HUDEP-2 (cell line): ENCODE results near the gene CDCA7.
"Not testable (repeated sequence)": the region's sequence is repeated elsewhere in the genome, so short reads cannot be mapped to it uniquely, and the experiment has no call there.

Experiments
- DNase-seq, 76 experiments: peaks; one replicate each; lab custom pipeline; 2025; ENCODE audit not compliant: unreplicated experiment in 76 of 76; lab: John Stamatoyannopoulos, UW

The CDCA7 gene

DNA sequence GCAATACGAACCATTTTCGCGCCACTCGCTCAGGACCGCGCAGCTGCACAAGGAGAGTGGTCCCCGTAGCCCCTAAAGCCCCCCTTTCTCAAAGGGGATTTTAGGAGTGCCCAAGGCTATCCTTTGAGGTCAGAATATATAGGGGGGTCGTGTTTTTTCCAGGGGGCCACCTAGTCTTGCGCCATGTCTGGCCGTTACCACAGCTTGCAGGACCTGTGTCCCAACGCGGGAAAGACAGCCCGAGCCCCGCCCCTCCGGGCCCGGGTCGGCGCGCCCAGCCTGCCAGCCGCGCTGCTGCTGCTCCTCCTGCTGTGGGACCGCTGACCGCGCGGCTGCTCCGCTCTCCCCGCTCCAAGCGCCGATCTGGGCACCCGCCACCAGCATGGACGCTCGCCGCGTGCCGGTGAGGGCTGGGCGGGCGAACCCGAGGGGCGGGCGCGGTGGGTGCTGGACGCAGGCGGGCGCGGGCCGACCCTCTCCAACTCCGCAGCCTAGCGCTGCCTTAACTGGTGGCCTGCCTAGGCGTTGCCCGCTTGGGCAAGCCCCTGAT, at the start of gene CDCA7:
Gene CDCA7 (plus strand): TSS at position 291 of the 550 bp plus-strand sequence. CDS start 92 bp downstream, at position 383.
- DNase-seq = peak in 69 of 76 experiments; percentile 6 to 91 (median 57)

DNA sequence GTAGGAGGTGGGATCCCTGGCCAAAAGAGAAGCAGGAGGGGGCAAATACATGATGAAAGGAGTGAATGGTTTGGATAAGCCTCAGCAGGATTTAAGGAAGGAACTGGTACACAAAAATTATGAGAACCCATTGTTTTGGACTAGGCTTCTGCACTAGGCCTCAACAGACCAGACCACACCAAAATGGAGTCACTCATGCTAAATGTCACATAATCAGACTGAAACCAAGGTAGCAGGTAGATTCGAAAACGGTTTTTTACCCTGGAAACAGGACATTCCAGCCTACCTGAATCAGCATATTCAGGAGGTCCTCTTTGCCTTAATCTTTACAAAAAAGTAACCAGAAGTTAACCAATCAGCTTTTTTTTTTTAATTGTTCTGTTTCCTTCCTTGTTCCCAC, 49.4 kb upstream of the CDCA7 start:
- DNase-seq = no peak

DNA sequence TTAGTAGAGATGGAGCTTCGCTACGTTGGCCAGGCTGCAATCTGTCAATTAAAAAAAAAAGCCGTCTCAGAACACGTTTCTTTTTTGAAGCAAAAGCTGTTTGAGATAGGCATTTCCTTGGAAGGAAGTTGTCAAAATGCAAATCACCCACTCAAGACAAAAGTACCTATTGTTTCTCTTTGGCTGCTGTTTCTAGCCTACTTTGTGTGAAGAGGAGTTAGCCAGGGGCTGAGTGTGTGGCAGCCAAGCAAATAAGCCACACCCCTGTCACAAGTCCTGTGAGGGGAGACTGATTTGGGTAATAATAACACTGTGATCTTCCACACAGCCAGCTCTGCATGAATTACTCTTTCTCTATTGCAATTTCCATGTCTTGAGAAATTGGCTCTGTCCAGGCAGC, 47.4 kb upstream of the CDCA7 start:
- DNase-seq = no peak

DNA sequence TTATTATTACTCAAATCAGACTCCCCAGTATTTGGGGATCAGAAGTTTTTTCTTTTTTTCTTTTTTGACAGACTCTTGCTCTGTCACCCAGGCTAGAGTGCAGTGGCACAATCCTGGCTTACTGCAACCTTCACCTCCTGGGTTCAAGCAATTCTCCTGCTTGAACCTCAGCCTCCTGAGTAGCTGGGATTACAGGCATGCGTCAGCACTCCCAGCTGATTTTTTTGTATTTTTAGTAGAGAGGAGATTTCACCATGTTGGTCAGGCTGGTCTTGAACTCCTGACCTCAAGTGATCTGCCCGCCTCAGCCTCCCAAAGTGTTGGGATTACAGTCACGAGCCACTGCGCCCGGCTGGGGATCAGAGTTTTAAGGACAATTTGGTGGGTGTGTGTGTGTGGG, 45.3 kb upstream of the CDCA7 start:
- DNase-seq = not testable (repeated sequence)

DNA sequence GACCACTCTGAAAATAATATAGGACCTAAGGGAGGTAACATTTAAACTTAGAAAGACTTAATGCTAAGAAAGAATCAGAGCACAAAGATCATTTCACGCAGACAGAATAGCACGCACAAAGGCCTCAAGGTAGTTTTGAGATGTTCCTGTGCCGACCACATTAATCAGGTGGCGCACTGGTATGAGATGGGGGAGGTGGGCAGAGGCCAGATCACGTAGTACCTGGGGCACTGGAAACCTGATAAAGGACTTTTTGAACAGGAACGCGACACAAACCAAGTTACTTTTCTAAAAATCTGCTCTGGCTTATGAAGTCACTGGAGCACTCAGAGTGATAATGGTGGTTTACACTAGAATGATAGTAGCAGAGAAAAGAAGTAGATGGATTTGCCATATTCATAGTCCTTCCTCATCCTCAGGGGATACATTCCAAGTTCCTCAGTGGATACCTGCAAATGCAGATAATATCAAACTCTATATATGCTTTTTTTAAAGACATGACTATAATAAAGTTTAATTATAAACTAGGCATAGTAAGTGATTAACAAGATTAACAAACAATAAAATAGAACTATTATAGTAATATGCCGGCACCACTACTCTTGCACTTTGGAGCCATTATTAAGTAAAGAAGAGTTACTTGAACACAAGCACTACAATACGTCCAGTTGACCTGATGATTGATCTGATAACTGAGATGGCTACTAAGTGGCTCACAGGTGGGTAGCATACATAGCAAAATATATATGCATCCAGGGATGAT, 42.6 kb upstream of the CDCA7 start:
- DNase-seq = no peak

DNA sequence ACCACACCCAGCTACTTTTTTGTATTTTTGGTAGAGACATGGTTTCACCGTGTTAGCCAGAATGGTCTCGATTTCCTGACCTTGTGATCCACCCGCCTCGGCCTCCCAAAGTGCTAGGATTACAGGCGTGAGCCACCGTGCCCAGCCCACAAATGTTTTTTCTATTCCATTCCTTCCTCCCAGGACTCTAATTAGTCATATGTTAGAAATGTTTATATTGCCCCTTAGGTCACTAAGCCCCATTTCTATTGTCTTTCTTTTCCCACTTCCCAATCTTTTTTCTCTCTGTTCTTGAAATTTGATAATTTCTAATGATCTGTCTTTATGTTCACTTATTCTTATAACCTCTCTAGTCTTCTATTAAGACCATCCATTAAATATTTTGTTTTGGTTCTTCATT, 31.3 kb upstream of the CDCA7 start:
- DNase-seq = no peak

DNA sequence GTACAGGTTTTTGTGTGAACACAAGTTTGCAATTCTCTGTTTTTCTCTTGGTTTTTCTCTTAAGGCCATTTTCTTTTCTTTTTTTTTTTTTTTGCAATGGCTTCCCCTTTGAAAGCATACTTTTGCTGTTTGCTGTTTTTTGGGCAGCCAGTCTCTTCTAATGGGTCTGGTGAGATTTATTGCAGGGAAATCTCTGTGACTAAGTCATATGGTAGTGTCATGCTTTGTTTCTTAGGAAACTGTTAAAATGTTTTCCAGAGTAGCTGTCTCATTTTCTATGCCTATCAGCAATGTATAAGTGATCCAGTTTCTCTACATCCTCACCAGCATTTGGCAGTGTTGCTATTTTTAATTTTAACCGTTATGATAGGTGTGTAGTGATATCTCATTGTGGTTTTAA, 27.9 kb upstream of the CDCA7 start:
- no peak for DNase-seq

DNA sequence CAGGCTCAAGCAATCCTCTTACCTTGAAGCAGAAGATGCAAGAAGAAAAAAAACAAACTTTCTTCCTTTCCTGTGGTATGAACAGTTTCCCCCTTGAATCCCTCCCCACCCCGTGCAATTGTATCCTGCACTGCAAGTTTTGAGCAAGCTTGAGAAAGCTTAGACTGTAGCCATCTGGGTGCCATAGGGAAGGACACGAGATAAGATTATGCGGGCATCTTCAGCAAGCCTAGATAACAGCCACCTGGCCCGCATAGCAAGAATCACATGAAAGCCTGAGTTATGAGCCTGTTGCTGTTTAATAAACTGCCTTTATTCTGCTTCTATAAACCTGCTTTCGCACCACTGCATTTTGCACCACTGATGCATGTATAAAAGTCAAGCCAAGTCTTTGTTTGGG, 27.3 kb upstream of the CDCA7 start:
- no peak for DNase-seq

DNA sequence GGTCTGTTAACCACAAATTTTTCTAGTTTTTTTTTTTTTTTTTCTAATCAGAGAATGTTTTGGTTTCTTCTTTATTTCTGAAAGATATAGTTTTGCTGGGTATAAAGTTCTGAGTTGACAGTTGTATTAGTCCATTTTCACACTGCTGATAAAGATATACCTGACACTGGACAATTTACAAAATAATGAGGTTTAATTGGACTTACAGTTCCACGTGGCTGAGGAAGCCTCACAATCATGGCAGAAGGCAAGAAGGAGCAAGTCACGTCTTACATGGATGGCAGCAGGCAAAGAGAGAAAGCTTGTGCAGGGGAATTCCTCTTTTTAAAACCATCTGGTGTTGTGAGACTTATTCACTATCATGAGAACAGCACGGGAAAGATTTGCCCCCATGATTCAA, 21.7 kb upstream of the CDCA7 start:
- DNase-seq = not testable (repeated sequence)

DNA sequence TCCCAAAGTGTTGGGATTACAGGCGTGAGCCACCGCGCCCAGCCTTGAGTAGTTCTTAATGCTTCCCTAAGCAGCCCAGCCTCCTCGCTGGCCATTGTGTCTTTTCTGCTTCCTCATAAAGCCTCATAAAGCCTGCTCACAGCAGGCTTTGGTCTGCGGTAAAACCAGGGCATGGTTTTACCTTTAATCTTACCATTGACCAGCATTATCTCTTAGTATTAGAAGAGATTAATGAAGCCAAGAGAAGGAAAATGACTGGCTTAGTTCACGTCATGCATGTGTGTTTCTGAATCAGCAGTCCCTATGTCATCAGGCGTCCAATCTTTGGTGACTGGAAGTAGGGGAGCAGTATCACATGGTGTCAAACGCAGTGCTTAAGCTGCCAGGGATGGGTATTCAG, 14.9 kb upstream of the CDCA7 start:
- no peak for DNase-seq

DNA sequence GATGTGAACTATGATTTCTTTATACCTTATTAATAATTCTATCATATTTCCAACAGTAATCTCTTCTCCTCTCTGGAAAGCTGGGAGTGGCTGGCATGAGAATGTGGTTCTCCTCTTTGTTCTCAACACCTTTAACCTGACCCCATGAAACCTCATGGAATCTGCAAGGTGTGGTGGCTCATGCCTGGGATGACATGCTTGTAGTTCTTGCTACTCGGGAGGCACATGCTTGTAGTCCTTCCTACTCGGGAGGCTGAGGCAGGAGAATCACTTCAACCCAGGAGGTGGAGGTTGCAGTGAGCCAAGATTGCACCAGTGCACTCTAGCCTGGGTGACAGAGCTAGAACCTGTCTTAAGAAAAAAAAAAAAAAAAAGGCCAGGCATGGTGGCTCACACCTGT, 10.8 kb upstream of the CDCA7 start:
- DNase-seq = no peak

DNA sequence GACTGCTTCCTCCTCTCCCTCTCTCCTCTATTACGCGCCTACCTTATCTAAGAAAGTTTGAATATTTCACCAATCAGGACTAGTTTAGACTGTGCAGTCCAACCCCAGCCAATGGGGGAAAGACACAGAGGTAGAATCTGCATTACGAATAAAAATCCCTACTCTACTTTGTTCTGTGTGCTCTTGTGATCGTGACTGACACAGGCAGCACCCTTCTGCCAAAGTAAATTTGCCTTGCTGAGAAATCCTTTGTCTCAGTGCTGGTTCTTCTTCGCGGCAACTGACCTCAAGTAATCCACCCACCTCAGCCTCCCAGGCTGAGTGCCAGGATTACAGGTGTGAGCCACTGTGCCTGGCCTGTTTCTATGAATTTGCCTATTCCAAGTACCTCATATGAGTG, 8.6 kb upstream of the CDCA7 start:
- no peak for DNase-seq

DNA sequence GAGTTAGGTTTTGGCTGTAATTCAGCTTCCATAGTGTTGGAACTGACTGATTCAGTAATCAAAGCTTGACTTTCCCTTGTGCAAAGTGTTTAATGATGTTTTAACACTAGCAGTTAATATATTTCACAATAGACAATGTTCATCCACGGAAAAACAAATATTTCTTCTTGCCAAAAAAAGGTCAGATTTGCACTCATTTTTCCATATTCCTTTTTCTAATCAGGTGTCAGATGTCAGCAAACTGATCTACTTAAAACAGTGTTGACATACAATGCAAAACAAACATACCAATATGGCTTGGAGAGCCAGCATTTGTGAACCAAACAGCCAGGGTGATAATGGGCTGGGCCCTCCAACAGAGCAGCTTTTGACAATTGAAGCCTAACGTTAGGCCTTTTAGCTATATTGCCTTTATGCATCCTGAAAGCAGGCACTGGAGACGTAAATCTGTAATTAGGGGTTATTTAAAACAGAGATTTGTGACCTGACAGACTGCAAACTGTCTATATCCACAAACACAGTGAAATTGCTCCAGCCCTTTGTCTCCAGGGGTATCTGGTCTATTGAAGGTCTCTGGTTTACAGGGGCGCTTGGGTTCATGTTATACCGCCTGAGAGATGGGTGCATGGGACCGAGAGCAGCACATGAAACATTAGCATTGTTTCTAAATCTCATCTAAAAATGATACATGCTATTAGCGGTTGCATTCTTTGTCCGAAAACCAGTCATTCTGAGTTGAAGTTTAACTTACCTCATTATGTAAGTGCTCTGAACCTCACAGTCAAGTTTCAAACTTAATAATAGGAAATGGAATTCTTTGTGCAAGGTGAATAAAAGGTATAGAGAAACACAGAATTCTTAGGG, 7.1 kb upstream of the CDCA7 start:
- DNase-seq = no peak

DNA sequence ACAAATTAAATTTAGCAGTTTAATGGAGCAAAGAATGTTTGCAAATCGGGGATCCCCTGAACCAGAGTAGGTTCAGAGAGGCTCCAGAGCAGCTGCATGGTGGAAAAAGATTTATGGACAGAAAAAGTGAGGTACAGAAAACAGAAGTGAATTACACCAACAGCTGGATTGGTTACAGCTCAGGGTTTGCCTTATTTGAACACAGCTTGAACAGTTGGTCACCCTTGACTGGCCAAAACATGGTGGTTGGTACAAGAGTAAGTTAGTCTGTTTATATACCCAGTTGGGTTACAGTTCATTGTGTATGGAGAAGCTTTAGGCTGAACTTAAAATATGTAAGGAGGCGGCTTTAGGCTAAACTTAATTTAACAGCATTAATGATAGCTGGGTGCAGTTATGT, 5.4 kb upstream of the CDCA7 start:
- no peak for DNase-seq

DNA sequence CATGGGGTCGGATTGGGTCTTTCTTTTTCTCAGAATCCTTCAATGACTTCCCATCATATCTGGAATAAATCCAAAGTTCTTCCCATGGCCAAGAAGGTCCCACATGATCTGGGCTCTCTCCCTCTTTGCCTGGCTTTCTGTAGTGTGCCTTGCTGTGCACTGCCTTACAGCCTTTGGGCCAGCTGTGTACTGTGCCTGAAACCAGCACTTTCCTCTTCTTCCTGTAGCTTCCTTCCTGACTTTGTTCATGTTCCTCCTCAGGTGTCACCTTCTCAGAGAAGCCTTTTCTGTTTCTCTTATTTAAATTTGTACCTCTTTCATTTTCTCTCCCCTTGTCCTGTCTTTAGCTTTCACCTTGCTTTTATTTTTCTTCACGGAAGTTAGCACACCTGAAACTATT, 4.3 kb upstream of the CDCA7 start:
- no peak for DNase-seq

DNA sequence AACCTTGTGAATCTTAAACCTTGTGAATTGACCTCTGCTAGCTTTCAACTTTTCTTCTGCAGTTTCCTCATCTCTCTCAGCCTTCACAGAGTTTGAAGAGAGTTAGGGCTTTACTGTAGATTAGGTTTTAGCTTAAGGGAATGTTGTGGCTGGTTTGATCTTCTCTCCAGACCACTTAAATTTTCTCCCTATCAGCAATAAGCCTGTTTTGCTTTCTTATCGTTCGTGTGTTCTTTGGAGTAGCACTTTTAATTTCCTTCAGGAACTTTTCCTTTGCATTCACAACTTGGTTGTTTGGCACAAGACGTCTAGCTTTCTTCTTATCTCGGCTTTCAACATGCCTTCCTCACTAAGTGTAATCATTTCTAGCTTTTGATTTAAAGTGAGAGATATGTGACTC, 2.8 kb upstream of the CDCA7 start:
- DNase-seq = no peak

DNA sequence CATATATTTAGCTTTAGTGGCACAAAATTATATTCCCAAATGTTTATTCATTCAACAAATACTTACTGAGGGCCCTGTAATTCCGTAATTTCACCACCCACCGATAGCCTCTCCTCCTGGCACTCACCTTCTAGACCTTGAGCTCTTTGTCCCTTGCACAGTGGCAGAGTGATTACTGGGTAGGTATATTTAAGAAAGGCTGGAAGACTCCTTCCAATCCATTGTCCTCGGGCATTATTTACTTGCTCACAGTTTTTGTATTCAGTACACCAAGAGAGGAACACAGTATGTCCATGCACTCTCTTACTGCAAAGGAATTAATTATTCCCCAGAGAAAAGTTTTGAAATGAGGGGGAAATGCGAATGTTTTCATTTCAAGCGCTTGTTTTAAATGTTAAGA, 1.1 kb upstream of the CDCA7 start:
- no peak for DNase-seq

DNA sequence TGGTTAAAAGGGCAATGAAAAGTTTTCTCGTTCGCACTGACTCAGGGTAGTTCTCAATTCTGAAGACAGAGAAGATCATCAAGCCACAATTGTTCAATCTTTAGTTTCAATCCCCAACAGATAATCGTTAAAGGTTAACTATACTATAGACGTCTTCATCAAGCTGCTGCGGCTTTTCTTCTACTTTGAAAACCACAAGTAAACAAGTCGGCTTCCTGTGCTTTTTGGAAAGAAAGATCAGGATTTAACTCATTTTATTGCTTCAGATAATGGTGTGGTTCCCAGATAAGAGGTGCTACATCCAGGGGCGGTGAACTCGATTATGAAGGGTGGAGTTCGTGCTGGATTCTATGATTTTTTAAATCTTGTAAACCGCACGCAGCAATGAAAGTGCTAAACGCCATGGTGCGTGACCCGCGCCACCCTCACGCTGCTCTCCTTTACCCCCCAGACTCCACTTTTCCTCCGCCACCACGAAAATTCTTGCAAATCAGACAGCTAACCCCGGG, 545 bp upstream of the CDCA7 start:
- peak in 7 of 76 experiments; percentile 5 to 68 (median 37) for DNase-seq

DNA sequence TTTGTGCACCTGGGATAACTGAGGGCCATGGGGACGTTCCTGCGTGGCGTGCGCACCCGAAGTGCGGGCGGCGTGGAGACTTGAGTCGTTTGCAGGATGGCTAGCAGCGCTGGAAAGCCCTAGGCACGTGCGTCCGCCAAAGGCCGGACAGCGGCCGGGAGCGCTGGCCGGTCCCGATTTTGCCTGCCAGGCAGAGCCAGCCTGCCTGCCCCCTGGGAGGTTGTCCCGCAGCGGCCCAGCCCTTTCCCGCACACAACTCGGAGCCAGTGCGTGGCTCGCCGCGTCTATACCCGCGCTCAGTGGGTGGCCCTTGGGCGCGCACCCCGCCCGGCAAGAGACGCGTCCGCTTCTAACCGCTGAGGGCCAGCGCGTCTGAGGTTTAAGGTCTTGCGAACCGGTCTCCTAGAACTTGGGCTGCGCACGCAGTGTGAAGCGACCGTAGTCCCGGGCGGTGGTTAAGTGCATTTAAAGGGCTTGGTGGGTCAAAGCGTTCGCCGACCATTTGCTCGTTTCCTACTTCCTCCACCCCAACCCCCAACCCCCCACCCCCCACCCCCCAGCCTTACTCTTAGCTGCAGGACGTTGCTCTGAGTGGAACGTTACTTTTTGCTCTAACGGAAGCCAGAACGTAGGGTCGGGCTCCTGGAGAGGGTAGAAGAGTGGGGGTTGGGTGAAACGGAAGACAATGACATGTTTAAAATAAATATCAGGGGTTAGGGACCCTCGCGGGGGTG, 627 bp downstream of the CDCA7 start:
- peak in 48 of 76 experiments; percentile 9 to 61 (median 33) for DNase-seq

DNA sequence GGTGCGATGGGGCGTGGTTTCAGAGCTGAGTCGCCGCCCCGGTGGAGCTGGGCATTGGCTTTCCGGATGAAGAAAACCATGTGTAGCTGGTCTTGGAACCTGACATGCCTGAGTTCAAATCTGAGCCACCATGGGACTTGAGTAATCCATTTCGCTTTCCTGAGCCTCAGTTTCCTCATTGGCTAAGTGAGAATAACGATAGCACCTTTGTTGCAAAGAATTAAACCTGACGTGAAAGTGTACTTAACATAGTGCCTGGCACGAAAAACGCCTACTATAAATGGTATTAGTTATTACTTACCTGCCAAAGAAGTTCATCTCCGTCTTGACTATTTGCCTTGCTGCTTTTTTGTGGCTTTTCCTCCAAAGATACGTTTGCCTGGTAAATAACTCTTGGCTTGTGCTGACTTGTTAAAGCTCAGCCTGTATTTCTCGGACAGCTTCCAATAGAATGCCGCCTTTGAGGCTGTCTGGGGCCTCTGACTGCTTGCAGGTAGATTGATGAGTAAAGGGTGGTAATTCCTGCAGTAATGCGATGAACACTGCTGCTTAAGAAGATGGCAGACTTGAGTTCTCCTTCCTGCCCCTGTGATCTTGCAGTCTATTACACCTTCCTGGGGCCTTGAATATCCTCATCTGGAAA, 1.3 kb downstream of the CDCA7 start:
- DNase-seq = peak in 3 of 76 experiments; percentile 15 to 21 (median 16)
